Measurements from ENCODE around the gene CDK1. TPM values are rescaled to one million over a fixed set of nuclear protein-coding genes. Genes with fewer than 3 reads are reported as not detected.

The CDK1 gene
- total and polyA plus RNA-seq, 2 experiments from 2014 or later: 23.1 to 33.6 TPM

- 38% methylated on average over 3 of the region's 3 CpGs for WGBS (ENCODE audit: low lambda C conversion rate, missing lambda C conversion rate)
- H3K36me3 ChIP-seq (replicated peaks; ENCODE audit: insufficient read depth, low read depth): no peaks in the 10 kb centered on the region
- H3K9me3 ChIP-seq (ENCODE audit: low read depth): no peaks in the 10 kb centered on the region
- no peaks in the 10 kb centered on the region for H3K9me2 ChIP-seq (replicated peaks; ENCODE audit: insufficient read depth)
- peaks cover 28% of the 10 kb centered on the region for H3K4me1 ChIP-seq (ENCODE audit: insufficient read depth)
- H3K27ac ChIP-seq: peak overlapping the region; percentile 48
- H3K79me2 ChIP-seq: no peaks in the 10 kb centered on the region
- no peak overlapping the region for H3K4me3 ChIP-seq
- no peaks in the 10 kb centered on the region for H3K27me3 ChIP-seq
- peak; percentile 27 for DNase-seq (ENCODE audit: low spot score)
- H4K20me1 ChIP-seq (ENCODE audit: insufficient read depth, poor library complexity, severe bottlenecking): no peaks in the 10 kb centered on the region
- H3K4me2 ChIP-seq: no peak overlapping the region
- no peak overlapping the region for H2AFZ ChIP-seq
- TF ChIP-seq CTCF (IDR thresholded peaks at IDR 0.05; ENCODE audit: poor library complexity) (no peak), EZH2phosphoT487 (IDR thresholded peaks at IDR 0.05; ENCODE audit: low read depth, severe bottlenecking, unreplicated experiment) (no peak), EZH2 (IDR thresholded peaks at IDR 0.05; ENCODE audit: borderline replicate concordance) (no peak)
Observed at GRCh38 chr10:60818134-60818770, 40.0 kb downstream of the CDK1 start.

GRCh38 chr10:60819271-60819670 is 41.0 kb downstream of the CDK1 start:
- Histone ChIP-seq H3K9me2 (replicated peaks; ENCODE audit: insufficient read depth) (no peaks in the 10 kb centered on the region), H3K36me3 (replicated peaks; ENCODE audit: insufficient read depth, low read depth) (no peaks in the 10 kb centered on the region), H3K27me3 (no peaks in the 10 kb centered on the region), H2AFZ (no peak overlapping the region), H3K4me1 (ENCODE audit: insufficient read depth) (peaks cover 28% of the 10 kb centered on the region), H3K4me2 (no peak overlapping the region), H3K79me2 (no peaks in the 10 kb centered on the region), H3K27ac (peak overlapping the region; percentile 48), H3K4me3 (no peak overlapping the region), H4K20me1 (ENCODE audit: insufficient read depth, poor library complexity, severe bottlenecking) (no peaks in the 10 kb centered on the region), H3K9me3 (ENCODE audit: low read depth) (no peaks in the 10 kb centered on the region)
- DNase-seq (ENCODE audit: low spot score): no peak
- TF ChIP-seq EZH2phosphoT487 (IDR thresholded peaks at IDR 0.05; ENCODE audit: low read depth, severe bottlenecking, unreplicated experiment): no peak
- no peak for TF ChIP-seq EZH2 (IDR thresholded peaks at IDR 0.05; ENCODE audit: borderline replicate concordance)
- no peak for TF ChIP-seq CTCF (IDR thresholded peaks at IDR 0.05; ENCODE audit: poor library complexity)
- WGBS (ENCODE audit: low lambda C conversion rate, missing lambda C conversion rate): 88% methylated on average over 6 of the region's 6 CpGs

GRCh38 chr10:60820093-60820754 is 41.9 kb downstream of the CDK1 start:
- TF ChIP-seq EZH2phosphoT487 (IDR thresholded peaks at IDR 0.05; ENCODE audit: low read depth, severe bottlenecking, unreplicated experiment) (no peak), CTCF (IDR thresholded peaks at IDR 0.05; ENCODE audit: poor library complexity) (peak; percentile 35), EZH2 (IDR thresholded peaks at IDR 0.05; ENCODE audit: borderline replicate concordance) (no peak)
- H3K9me3 ChIP-seq (ENCODE audit: low read depth): no peaks in the 10 kb centered on the region
- no peak overlapping the region for H3K4me3 ChIP-seq
- WGBS (ENCODE audit: low lambda C conversion rate, missing lambda C conversion rate): 57% methylated on average over 6 of the region's 6 CpGs
- H2AFZ ChIP-seq: no peak overlapping the region
- H3K79me2 ChIP-seq: no peaks in the 10 kb centered on the region
- no peak overlapping the region for H3K4me2 ChIP-seq
- no peaks in the 10 kb centered on the region for H3K27me3 ChIP-seq
- H4K20me1 ChIP-seq (ENCODE audit: insufficient read depth, poor library complexity, severe bottlenecking): no peaks in the 10 kb centered on the region
- H3K4me1 ChIP-seq (ENCODE audit: insufficient read depth): peaks cover 28% of the 10 kb centered on the region
- H3K27ac ChIP-seq: peak overlapping the region; percentile 12
- no peak for DNase-seq (ENCODE audit: low spot score)
- H3K9me2 ChIP-seq (replicated peaks; ENCODE audit: insufficient read depth): no peaks in the 10 kb centered on the region
- H3K36me3 ChIP-seq (replicated peaks; ENCODE audit: insufficient read depth, low read depth): no peaks in the 10 kb centered on the region
